Measurements from ENCODE around the gene RERE. TPM values are rescaled to one million over a fixed set of nuclear protein-coding genes. Genes with fewer than 3 reads are reported as not detected.

RERE gene
- total and polyA plus RNA-seq, 2 donors (not counting 3 experiments of a cell fraction or from before 2014, with no cell fraction given), result 14.1 to 113 TPM

- ChIA-PET POLR2A (interaction anchor here (0.7 kb wide), 1 partner anchor 100 kb away, joined by 4 read pairs; no protein-coding TSS in a partner anchor), CTCF (interaction anchor here (1.1 to 2.9 kb wide), 4 partner anchors 11 to 78 kb away, joined by 3 to 16 read pairs (median 4); no protein-coding TSS in a partner anchor)
- H3K79me2 ChIP-seq (ENCODE audit: control insufficient read depth, insufficient read depth, low read length), result peaks cover 54% of the 10 kb centered on the region
- intact Hi-C loops (cut with micrococcal nuclease) (no loop called here), dilution Hi-C loops (cut with MboI; ENCODE audit: extremely low pct_ligation_motif_present, low sequenced_read_pairs) (no loop called here)
- H3K4me2 ChIP-seq (ENCODE audit: insufficient read depth, low read length), result peak overlapping the region; percentile 55
- FAIRE-seq (no peak), DNase-seq (ENCODE audit: low read depth, low spot score) (peak; percentile 85)
- H4K20me1 ChIP-seq (replicated peaks; ENCODE audit: control insufficient read depth, extremely low read depth, insufficient read depth, low read length), result no peaks in the 10 kb centered on the region
- H3K4me3 ChIP-seq (replicated peaks in 1 of 3; ENCODE audit: insufficient read depth in 1 of 3, low read depth in 1 of 3, low read length in 3 of 3), result no peak overlapping the region
- peak overlapping the region; percentile 33 for H3K27ac ChIP-seq (ENCODE audit: insufficient read depth, low read depth, low read length)
- no peak overlapping the region for H2AFZ ChIP-seq (ENCODE audit: low read depth, low read length)
- H3K36me3 ChIP-seq (ENCODE audit: control insufficient read depth in 2 of 2, extremely low read depth in 1 of 2, insufficient read depth in 2 of 2, low read length in 2 of 2), result no peaks in the 10 kb centered on the region
- BruUV-seq (replicated peaks), result no TSS peak
- H3K9ac ChIP-seq (replicated peaks; ENCODE audit: extremely low read depth, insufficient read depth, low read length), result no peak overlapping the region
- H3K9me1 ChIP-seq (replicated peaks; ENCODE audit: control insufficient read depth, extremely low read depth, insufficient read depth, low read length), result no peaks in the 10 kb centered on the region
- H3K9me3 ChIP-seq (replicated peaks; ENCODE audit: control insufficient read depth, insufficient read depth, low read length), result no peaks in the 10 kb centered on the region
- H3K4me1 ChIP-seq (ENCODE audit: control insufficient read depth, extremely low read depth, insufficient read depth, low read length), result peaks cover 35% of the 10 kb centered on the region
- no peaks in the 10 kb centered on the region for H3K27me3 ChIP-seq (ENCODE audit: control insufficient read depth in 2 of 2, insufficient read depth in 2 of 2, low read length in 2 of 2)
- peak; percentile 23 for TF ChIP-seq JUN (IDR thresholded peaks at IDR 0.05; ENCODE audit: borderline replicate concordance, insufficient read depth, insufficient read length, low read depth)
- TF ChIP-seq EZH2 (IDR thresholded peaks at IDR 0.05; ENCODE audit: borderline replicate concordance, low read depth, low read length, severe bottlenecking), result no peak
These were observed 168.4 kb downstream of the RERE start for GRCh38 chr1:8649027-8649426.

GRCh38 chr1:8646996-8647395, 170.4 kb downstream of the RERE start:
- intact Hi-C loops (cut with micrococcal nuclease) (loop anchor here (1.0 to 2.0 kb wide), 5 partner anchors 14 to 76 kb away; no protein-coding TSS in a partner anchor), dilution Hi-C loops (cut with MboI; ENCODE audit: extremely low pct_ligation_motif_present, low sequenced_read_pairs) (no loop called here)
- Histone ChIP-seq H3K4me1 (ENCODE audit: control insufficient read depth, extremely low read depth, insufficient read depth, low read length) (peaks cover 31% of the 10 kb centered on the region), H3K27ac (ENCODE audit: insufficient read depth, low read depth, low read length) (no peak overlapping the region), H3K79me2 (ENCODE audit: control insufficient read depth, insufficient read depth, low read length) (peaks cover 51% of the 10 kb centered on the region), H3K4me3 (replicated peaks in 1 of 3; ENCODE audit: insufficient read depth in 1 of 3, low read depth in 1 of 3, low read length in 3 of 3) (no peak overlapping the region), H3K27me3 (ENCODE audit: control insufficient read depth in 2 of 2, insufficient read depth in 2 of 2, low read length in 2 of 2) (no peaks in the 10 kb centered on the region), H2AFZ (ENCODE audit: low read depth, low read length) (no peak overlapping the region), H4K20me1 (replicated peaks; ENCODE audit: control insufficient read depth, extremely low read depth, insufficient read depth, low read length) (no peaks in the 10 kb centered on the region), H3K9me3 (replicated peaks; ENCODE audit: control insufficient read depth, insufficient read depth, low read length) (no peaks in the 10 kb centered on the region), H3K9ac (replicated peaks; ENCODE audit: extremely low read depth, insufficient read depth, low read length) (no peak overlapping the region), H3K9me1 (replicated peaks; ENCODE audit: control insufficient read depth, extremely low read depth, insufficient read depth, low read length) (no peaks in the 10 kb centered on the region), H3K4me2 (ENCODE audit: insufficient read depth, low read length) (peak overlapping the region; percentile 70), H3K36me3 (ENCODE audit: control insufficient read depth in 2 of 2, extremely low read depth in 1 of 2, insufficient read depth in 2 of 2, low read length in 2 of 2) (no peaks in the 10 kb centered on the region)
- POLR2A ChIA-PET, result interaction anchor here (1.2 kb wide), 2 partner anchors 14 to 202 kb away, joined by 3 to 8 read pairs; no protein-coding TSS in a partner anchor
- peak; percentile 3 for TF ChIP-seq GATA2 (IDR thresholded peaks at IDR 0.05; ENCODE audit: insufficient read depth, insufficient read length, low read depth, low read length)
- no peak for TF ChIP-seq JUN (IDR thresholded peaks at IDR 0.05; ENCODE audit: borderline replicate concordance, insufficient read depth, insufficient read length, low read depth)
- BruUV-seq (replicated peaks), result no TSS peak
- CTCF ChIA-PET, result interaction anchor here (0.8 to 2.9 kb wide), 15 partner anchors 10 to 202 kb away, joined by 3 to 19 read pairs (median 5); no protein-coding TSS in a partner anchor
- FAIRE-seq, result no peak
- DNase-seq (ENCODE audit: low read depth, low spot score), result no peak
